NCI-H1048 (cell line): Measurements from ENCODE around the gene STK32C.
"Not testable (repeated sequence)": the region's sequence is repeated elsewhere in the genome, so short reads cannot be mapped to it uniquely, and the experiment has no call there.

Source experiments
- DNase-seq: peaks from one replicate; lab custom pipeline; 2025; lab: John Stamatoyannopoulos, UW

STK32C gene

DNA sequence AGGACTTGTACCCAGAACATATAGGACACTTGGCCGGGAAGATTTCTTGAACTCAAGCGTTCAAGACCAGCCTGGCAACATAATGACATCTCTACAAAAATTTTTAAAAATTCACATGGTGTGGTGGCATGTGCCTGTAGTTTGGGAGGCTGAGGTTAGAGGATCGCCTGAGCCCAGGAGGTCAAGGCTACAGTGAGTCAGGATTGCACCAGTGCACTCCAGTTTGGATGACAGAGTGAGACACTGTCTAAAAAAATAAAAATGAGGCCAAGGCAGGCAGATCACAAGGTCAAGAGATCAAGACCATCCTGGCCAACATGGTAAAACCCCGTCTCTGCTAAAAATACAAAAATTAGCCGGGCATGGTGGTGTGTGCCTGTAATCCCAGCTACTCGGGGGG lies 9.7 kb upstream of the STK32C start:
- not testable (repeated sequence) for DNase-seq

DNA sequence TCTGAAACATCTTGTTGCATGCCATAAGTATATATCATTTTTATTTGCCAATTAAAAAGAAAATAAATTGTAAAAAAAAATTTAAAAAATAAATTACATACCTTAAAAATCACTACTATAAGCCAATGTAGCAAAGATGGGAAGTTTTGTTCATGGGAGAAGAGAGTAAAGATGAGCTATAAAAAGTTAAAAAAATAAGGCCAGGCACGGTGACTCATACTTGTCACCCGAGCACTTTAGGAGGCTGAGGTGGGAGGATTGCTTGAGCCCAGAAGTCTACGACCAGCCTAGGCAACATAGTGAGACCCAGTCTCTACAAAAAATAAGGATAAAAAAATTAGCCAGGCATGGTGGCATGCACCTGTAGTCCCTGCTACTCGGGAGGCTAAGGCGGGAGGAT lies 8.4 kb upstream of the STK32C start:
- no peak for DNase-seq

DNA sequence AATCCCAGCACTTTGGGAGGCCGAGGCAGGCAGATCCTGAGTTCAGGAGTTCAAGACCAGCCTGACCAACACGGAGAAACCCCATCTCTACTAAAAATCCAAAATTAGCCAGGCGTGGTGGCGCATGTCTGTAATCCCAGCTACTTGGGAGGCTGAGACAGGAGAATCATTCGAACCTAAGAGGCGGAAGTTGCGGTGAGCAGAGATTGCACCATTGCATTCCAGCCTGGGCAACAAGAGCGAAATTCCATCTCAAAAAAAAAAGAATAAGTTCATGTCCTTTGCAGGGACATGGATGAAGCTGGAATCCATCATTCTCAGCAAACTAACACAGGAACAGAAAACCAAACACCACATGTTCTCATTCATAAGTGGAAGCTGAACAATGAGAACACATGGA lies 7.1 kb upstream of the STK32C start:
- not testable (repeated sequence) for DNase-seq

DNA sequence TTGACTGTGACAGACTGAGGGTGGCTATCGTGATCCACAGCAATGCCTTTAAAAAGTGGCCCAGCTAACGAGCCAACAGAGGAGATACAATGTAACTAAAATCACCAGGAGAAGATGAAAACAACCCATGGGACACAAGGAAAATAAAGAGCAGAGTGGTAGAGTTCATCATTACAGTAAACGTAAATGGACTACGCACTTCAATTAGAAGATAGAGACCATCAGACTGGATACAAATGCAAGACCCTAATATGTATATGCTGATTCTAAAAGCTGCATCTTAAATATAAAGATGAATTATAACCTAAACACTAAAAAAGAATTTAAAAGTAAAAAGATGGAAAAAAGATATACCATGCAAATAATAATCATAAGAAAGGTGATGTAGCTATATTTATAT lies 6.6 kb upstream of the STK32C start:
- DNase-seq: no peak

DNA sequence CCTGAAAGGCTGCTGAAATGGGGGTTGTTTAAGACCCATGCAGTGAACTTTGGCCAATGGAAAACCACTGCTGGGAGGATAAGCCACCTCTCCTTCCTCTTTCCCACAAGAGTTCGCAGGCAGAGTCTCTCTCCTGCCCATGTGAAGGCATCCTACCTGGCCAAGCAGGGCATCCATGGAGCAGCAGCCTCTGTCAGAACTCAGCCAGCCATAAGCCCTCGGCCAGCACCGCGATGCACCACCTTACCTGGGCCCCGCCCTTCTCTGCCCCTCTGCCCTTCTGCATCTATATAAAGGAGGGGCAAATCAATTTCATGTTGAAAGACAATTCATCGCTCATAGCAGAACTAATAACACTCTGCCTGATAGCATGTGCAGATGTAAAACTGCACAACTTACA lies 6.1 kb upstream of the STK32C start:
- DNase-seq: no peak

DNA sequence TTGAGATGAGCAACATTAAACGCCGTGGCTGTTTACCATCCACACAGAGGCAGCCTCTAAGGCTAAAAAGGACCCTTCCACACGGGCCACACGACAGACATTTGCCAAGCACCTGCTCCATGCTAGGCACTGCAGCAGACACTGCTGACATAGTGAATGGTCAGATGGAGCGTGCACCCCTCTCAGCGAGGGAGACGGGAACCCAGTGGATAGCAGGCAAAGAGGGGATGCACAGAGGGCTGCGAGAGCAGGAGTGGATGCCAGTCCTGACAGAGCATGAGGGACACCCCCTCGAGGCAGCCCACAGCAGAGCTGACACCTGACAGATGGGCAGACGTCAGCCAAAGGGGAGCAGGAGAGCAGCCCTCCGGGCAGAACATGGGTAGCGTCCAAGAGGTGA lies 5.6 kb upstream of the STK32C start:
- DNase-seq: no peak

DNA sequence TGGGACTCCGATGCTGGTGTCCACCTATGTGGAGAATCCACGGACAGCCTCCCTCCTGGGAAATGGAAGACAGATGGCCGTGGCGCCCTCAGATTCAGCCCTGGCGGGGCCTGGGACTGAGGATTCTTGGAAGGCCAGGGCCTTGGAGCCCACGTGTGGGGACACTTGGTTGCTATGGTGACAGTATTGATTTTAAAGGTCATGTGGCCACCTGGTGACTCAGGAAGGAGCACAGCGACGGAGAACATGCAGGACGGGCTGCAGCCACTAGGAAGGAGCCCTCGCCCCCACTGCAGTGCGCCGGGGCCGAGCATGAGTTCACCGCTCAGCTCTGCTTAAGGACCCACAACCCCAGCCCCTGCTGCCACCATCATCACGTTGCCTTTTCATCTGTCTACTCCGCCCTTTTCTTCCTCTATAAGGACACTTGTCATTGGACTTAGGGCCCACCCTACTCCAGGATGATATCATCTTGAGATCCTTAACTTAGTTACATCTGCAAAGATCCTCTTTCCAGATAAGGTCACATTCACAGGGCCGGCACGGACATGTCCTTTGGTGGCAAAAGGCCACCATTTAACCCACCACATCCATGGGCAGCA lies 3.7 kb upstream of the STK32C start:
- DNase-seq: no peak

DNA sequence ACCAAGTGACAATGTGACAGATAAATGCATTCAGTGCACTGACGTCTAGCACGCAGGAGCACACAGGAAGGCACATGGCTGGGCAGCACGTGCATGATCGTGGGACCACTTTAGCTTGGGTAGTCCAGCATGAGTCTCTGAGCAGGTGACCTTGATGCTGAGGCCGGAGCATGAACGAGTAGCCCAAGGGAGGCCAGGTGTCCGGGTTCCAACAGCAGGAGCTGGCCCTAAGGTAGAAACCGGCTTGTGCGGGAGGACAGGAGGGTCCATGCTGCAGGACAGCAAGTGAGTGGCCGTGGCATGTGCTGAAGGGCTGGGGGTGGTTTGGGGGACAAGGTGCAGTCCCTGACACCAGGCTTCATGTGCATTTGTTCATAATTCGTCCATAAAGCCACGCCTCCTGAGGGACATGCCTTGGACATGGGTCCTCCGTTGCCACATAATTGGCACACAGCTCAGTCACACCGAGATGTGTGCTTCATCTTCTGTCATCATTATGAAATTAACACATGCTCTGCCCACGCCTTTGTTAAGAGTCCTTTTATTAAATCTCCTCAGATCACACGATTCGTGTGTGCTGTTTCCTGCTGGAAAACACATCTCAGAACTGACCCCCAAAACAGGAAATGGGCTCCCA lies 3.1 kb upstream of the STK32C start:
- DNase-seq: no peak

DNA sequence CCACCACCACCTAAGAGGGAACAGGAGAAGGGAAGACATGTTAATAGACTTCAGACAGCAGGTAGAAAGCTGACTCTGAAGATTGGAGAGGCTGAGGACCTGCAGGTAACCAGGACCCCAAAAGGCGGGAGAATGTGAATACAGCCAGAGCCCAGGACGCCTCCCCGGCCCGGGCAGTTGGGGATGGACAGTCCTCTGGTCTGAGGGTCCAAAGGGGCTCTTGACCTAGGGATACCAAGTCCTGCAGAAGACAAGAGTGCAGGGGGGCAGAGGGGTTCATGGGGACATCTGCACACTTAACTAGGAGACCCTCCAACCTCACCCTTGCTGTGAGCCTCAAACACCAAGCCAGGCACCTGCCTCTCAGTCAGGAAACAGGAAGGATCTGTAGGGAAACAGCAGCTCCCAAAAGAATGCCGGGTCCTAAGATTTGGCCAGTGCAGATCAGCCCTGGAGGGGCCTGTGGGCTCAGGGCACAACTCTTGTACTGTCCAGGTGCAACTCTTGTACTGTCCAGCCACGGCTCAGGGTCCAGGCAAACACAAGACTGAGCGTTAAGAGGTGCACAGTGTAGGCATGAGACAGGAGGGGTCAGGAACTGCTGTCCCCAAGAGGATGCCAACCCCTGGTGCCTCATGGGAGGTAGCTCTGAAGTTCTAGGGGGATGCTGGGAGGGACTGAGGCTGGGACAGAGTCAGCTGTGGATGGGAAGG lies 2.3 kb upstream of the STK32C start:
- no peak for DNase-seq

DNA sequence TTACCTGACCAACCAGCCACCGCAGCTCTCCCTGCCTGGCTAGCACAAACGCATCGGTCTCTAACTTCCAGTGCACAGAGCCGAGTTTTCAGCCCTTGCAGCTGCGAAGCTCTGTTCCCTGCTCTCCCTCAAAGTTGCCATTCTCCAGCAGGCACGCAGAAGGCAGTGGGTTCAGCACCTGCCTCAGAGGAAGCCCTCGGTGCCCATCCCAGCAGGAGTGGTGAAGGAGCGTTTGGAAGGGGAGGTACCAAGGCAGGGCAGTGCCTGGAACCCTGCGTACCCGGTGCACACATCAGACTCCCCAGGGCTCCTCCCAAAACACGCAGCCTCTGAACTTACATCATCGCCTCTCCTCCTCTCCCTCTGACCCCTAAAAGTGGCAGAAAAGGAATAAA lies 1.7 kb upstream of the STK32C start:
- no peak for DNase-seq

DNA sequence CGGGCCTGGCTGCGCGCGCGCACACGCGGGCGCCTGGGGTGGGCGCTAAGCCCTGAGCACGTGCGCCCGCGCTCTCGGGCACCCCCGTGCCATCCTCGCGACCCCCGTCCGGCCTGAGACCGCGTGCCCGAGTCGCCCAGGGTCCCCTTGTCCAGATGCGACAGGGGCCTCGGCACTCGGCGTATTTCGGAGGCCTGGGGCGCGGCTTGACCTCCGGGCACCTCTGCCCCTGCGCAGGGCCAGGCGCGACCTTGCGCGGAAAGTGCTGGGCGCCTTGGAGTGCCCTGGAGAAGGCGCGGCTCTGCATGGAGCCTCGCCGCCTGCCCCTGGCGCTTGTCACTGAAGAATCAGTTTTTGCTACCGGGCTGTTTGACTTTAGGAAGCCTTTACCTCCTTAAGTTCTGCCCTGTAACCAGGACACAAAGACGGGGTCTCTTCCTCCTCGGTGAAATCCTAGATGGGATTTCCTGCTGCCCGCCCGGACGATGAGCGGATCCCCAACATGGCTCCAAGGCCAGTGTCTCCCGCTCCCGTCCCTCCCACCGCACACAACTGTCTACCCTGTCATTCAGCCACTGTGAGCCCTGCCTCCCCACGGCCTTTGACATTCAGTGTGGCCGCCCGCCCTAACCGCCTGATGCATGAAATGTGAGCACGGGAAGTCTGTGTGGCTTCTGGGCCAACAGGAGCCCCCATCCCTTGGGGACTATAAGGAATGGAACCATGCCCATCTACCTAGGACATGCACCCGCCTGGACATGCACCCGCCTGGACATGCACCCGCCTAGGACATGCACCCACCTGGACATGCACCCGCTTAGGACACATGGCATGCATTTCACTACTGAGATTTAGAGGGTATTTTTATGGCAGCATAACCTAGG lies 1.1 kb upstream of the STK32C start:
- DNase-seq: no peak

DNA sequence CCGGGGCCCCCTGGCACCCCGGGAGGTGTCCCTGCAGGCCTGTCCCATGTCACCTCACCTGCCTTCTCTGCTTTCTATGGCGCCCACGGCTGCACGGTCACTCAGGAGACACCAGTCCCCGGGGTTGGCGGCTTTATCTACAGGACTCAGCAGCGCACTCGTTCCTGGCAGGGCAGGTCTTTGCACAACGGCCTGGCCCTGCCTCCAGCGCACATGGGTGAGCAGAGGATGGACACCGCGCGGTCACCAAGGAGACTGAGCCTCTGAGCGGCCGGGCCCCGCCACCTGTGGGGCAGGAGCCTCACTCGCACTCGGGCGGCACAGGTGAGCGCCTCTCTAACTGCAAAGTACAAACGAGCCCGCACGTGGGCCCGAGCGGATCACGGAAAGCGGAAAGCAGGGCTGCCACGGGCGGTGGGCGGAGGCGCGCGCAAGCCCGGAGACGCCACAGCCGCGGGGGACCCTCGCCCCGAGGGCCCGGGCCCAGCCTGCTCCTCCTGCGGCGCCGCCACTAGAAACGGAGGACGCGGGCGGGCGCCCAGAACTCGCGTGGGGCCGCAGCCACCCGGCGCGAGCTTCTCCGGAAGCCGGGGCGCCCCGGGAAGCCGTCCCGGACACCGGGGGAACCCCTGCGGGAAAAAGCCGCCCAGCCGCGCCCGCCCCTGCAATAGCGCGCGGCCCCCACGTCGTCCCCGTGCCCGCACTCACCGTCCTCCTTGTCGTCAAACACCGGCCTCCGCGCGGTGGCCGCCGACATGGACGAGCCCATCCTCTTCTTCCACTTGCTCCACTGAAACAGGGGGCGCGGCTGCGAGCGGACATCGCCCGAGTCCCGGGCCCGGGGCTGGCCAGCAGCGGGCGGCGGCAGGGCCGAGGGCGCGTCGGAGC lies 642 bp downstream of the STK32C start:
- DNase-seq: no peak

DNA sequence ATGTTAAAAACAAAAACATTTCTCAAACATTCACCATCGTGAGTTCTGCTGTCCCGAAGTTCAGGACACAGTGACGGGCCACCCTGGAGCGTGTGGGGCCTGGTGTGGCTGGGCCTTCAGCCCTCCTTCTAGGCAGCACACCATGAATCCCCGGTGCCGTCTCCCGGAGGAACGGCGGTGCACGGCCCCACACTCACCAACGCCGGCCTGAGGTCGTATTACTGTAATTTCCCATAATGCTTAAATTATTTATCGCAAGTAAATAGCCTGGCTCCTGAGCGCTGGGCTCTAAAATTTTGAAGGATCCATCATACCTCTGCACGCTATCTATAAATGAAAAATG lies 1.4 kb downstream of the STK32C start:
- DNase-seq: no peak

DNA sequence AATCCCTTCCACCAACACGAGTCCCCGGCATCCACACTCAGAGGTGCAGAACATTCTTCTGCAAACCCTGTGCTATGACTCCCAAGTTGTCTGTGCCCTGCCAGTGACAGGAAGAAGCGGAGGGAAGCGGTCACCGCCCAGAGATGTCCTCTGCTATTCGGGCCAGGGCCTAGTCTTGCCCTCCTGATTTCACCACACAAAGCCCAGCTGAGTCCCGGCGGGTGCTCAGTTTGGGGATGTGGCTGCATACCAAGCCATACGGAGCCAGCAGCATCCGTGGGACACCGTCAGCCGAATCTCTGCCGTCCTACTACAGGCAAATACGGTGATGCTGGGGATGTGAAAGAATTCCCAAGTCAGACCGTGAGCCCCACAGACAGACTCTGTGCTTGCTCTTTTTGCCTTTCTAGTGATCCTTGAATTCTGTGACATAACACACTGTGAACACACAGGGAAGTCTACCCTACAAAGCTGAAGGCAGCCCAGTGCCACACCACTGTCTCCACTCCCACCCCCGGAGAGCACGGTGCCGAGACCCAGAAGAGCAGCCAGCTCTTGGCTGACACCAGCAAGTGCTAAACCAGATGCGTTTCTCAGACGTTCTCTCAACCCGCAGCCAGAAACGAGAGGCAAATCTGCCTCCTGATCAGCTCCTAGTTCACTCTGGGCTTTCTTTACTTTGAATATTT lies 2.0 kb downstream of the STK32C start:
- no peak for DNase-seq

DNA sequence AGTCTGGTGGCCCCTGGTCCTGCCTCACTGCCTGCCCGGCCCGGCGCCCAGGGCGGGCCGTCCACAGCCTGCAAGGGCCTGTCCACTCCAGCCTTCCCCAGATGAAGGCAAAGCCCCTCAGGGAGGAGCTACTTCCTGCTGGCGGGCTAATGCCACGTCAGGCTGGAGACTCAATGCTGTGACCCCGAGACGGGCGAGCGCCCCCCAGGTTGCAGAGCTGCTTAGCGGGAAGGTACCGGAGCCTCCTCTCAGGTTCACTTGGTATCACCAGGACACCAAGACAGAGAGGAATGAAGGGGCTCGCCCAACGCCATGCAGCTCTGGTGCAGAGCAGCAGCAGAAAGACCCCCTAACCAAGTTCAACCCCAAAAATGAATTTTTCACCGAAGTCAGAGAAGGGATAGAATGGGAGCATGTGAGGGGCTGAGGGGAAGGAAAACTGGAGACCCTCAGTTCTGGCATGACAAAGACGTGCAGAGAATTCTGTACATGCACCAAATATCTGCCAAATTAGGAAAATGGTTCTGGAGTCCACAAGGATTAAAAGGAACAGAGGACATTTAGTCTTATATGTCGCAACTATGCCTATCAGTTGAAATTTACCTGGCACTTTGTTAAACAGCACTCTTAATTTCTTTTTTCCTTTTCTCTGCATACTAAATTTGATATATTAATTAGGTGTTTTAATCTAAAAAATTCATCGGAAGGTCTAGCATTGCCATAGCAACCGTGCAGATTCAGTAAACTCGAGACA lies 2.8 kb downstream of the STK32C start:
- no peak for DNase-seq

DNA sequence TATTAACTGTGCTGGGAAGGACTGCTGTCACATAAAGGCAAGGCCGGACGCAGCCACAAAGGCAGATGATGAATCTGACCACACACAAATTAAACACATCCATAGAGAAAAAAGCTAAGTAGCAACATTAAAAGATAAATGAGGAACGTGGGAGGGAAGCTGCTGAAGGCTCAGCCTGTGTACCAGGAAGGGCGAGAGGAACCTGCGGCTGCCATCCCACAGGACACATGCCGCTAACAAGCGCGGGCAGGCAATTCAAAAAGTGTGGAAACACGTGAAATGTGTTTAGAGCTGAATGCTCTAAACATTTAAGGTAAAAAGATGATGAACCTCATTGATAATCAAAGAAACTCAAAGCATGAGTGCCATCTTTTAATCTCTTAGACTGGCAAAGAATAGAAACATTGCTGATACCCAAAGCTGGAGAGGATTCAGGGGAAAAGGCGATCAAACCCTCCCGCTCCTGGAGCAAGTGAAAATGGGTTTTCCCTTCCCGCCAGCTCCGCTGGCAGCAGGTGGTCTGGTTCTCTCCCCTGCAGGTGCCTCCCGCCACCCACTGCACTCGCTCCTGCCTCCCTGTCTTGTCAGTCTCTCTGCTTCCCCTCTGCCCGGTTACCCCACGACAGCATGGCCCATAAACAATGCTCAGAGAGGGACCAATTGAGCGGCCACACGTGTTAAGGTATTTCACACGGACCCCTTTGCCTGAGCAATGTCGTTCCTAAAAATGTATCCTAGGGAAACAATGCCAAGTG lies 4.2 kb downstream of the STK32C start:
- no peak for DNase-seq

DNA sequence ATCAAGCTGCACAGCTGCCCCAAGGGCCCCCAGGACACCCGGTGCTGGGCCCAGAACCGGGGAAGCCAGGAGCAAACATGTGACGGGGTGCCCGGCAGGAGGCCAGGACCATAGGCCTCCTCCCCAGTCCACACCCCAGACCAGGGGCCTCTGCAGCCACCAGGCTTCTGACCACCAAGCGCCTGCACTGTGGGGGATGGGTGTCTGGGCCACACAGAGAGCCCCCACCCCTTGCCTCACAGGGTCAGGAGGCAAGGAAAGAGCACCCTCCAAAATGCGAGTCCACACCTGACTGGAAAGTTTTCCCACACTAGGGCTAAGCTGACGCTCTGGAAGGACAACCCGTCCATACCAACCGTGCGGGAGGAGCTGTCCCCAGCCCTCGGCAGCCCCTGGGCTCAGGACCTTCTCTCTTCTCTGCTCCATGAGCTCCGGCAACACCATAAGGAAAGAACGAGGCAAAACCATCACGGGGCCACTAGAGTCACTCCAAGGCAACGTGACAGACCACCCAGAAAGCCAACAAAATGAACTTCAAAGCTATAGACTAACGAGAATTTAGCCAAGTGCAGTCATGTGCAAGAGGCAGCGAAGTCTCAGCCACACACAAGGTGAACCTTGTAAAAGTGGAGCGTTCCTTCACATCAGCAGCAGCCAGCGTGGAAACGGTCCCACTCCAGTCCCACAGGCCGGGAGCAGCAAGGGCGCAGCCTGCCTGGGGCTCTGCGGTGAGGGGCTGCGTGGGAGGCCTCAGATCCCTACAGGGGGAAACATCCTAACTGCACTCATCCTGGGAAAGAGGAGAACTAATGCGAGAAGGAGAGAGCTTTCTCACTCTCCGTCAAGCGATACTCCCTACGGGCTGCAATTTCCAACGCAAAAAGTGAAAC lies 5.1 kb downstream of the STK32C start:
- DNase-seq: no peak
